GM21786 (cell line): Measurements from ENCODE around the gene ELAVL2.

Source experiments
- ATAC-seq: cut with Tn5 transposase; IDR thresholded peaks from one replicate; pipeline ENCODE4 v1.9.1; 2021; ENCODE audit not compliant: unreplicated experiment

The ELAVL2 gene

DNA sequence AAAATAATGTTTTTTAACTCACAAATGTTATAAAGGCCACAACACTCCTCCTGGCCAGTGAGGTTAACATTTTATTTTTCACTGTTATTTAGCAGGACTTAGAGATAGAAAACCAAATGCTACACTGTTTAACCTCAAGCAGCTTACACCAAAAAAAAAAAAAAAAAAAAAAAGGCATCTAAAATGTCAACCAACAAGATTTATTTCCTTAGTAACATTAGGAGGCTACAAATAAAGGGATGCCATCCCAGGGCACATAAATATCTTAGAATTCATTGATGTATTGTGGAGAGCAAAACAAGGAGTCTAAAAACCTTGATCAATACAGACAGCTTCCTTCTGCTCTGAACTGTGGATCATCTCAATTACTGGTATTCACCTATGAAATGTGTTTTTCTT is 53.7 kb downstream of the ELAVL2 start:
- no peak for ATAC-seq

DNA sequence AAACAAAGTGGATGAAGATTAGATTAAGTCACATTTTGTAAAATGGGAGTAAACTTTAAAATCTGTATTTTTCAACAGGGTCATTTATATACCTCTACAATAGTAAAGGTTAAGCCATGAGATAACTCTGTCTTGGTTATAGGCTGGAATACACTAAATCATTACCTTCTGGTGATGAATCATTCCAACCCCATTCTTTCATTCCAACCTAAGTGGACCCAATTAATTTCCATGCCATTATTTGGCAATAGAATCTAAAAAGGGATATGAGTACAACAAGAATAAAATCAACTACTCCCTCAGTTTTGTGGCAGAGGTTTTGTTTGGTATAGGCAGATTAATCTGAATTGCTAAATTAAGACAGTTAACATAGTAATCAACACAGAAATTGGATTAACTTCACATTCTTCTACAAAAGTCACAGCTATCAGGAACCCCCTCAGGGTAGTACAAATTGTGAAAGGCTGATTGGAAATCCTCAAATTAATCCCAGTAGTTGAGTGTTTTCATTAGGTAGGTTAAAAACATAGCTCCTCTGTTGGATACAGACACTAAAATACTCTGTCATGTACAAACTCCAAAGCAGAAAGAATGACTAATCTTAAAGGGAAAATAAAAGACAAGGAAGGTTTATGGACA is 54.2 kb downstream of the ELAVL2 start:
- no peak for ATAC-seq

DNA sequence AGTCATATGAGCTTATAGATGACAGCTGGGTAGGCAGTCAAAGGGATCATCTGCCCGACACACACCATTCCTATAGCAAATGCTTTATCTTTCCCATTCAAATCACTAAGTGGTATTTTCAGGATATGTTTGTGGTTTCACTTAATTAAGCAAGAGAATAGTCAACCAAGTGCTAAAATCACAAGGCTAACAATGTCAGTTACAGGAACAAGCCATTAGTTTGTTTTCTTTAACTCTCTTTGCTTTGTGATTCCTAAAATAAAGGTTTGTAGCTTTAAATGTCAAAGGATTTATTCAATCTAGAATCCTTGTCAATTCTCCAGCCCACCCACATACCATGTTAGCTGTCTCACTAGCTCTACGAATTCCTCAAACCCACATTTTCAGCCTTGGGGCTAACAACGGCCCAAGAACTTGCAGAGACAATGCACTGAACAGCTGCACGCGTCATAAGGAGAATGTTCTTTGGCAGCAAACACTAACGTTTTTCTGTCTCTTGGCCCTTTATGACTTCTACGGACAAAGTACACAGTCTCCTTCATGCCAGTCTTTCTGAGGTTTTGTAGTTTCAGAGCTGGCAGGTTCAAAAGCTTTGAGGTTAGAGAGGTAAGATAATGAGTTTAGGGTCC is 56.6 kb downstream of the ELAVL2 start:
- ATAC-seq: no peak

DNA sequence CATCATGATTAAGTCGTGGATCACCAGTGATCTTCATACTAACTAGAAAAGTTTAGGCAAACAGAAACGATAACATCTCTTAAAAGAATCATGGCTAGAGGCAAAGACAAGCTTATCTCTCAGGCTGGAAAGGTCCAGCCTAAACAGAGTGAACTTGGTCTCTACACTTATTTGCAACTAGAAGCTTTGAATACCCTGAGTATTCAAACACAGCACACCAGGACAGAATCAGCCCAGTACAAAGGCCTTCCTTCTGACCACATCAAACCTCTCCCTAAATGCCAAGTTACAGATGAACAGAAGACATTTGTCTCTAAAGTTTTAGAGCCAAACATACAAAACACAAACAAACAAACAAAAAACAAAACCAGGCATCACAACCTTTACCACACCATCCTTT is 57.2 kb downstream of the ELAVL2 start:
- no peak for ATAC-seq

DNA sequence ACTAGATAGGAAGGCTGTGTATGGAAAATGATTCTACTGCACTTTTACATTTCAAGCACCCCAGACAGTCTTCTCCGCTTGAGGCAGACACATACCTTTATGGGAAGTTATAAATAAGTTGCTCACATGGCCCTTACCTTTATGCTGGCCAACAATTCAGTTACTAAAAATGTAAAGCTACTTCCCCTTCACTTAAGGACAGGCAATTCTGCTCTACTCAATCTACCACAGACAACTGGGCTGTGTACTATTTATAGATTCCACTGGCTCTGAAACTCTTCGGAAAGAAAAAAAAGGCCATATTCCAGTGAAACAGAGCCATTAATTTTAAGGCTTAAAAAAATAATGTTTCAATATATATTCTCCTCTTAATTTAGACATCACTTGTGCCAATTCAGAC is 59.4 kb downstream of the ELAVL2 start:
- ATAC-seq: no peak

DNA sequence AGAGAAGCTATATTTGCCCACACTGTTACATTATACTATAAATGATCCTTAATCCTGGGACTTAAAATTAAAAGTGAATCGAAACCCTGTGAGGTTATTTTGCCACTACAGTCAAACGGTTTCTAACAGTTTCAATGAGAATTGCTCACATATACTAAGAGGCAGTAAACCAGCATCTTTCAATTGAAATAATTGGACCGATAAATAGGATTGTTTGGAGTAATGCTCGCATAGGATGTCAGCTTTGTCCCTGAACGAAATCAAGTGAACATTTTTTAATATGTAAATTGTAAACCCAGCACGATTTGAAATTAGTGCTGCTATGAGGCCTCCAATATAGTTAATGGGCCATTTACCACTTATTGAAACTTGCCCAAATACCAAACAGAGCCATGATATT is 60.5 kb downstream of the ELAVL2 start:
- ATAC-seq: no peak

DNA sequence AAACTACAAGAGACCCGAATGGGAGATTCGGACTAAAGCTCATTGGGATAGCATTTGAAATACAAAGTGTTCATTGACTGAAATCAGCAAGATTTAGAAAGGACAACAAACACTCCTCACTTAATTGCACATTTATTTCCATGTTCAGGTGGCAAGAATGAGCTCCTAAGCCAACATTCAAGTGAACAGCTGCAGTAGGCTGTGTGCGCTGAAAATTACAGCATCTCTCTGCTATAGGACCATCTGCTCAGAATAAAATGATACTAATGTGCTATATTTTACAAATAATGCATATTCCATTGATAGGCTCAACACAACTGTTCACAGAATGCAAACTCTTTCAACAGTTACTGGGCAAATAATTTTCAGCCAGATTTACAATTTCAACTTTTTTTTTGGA is 61.8 kb downstream of the ELAVL2 start:
- ATAC-seq: no peak

DNA sequence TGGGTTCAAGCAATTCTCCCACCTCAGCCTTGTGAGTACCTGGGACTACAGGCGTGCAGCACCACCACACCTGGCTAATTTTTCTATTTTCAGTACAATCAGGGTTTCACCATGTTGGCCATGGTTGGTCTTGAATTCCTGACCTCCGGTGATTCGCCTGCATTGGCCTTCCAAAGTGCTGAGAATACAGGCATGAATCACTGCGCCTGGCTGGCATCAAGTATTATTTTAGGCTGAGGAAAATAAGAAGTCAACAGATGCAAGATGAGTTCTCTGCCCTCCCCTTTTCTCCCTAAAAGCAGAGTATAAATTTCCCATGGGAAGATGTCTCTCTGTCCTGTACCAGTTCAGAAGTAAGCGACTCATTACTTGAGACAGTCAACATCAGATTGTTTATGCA is 71.5 kb downstream of the ELAVL2 start:
- ATAC-seq: no peak

DNA sequence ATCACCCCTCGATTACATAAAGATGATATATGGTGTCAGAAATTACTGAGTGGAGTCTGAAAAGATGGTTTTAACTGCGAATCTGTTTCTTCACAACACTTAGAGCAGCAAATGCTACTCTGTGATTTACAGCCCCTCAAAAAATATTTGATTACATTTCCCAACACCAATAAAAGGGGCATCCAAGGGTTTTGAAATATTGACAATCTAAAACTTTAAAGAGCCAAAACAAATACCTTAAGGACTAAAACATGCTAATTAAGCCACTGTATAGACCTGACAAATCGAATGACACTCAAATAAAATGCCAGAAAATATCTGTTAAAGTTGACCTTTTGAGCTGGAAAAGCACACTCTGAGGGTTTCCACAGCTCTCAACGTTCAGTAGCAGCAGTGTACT is 73.2 kb downstream of the ELAVL2 start:
- ATAC-seq: no peak

DNA sequence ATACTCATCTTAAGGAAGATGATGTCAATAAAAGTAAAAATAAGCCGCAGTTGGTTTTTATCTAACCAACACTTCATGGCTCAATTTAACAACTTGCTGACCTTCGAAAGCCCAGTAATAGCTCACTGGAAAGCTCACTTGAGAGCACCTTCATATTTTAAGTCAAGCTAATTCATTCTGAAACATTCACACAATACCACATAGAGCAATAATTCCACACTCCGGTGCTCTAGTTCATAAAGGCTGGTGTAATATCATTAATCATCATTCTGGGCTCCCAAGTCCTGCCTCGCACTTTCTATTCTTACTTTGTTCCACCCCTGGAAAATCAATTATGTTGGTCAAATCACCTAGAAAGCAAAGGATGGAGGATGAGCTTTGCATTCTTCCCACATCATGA is 74.4 kb downstream of the ELAVL2 start:
- ATAC-seq: no peak

DNA sequence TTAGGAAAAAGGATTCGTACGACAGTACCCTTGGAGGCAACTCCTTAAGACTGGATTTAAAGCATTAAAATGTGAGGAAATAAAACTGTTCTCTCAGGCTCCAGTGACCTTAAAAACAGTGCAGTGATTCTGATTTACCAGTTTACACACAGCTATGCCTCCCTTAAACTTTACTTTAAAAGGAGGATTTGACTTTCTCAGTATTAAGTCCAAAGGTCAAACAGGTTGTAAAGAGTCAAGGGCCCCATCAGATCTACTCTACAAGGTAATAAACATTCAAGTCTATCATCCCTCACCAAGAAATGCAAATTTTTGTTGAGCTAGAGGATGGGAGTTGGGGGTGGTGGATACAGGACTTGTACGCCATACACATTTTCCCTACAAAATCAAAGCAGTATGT is 75.2 kb downstream of the ELAVL2 start:
- no peak for ATAC-seq

DNA sequence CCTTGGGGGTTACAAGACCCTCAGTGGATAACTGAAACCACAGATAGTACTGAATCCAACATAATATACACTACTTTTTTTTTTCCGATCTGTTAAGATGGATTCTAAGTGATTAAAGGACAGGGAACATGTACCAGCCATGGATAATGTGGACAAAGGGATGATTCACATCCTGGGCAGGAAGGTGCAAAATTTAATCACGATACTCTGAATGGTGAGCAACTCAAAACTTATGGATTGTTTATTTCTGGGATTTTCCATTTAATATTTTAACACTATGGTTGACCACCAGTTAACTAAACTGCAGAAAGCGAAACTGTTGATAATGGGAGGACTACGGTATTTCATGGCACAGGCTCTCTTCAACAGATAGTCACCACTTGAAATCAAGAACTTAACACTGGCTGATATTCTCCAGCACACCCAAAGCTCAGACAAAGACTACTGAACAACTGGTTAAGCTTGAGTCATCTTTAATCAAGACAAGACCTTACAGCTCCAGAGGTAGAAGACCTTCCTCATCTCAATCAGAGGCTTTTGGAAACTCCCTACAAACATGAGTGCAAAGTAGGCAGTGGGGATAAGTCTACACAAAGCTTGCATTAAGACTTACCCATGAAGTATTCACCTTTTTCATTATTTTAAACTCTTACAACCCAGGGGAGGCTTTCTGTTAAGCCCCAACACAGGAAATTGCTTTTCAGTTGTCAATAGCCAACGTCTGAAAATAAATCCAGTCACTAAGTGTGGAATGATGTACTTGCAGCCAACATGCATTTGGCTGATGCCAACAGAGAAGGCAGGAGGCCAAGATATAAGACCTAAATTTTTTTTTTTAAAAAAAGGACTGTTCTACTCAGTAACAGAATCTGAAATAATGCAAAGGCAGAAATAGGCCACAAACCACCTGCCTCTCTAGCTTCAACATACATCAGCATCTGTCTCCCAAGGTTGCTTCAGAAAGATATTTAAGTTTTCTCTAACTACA is 78.7 kb downstream of the ELAVL2 start:
- no peak for ATAC-seq

DNA sequence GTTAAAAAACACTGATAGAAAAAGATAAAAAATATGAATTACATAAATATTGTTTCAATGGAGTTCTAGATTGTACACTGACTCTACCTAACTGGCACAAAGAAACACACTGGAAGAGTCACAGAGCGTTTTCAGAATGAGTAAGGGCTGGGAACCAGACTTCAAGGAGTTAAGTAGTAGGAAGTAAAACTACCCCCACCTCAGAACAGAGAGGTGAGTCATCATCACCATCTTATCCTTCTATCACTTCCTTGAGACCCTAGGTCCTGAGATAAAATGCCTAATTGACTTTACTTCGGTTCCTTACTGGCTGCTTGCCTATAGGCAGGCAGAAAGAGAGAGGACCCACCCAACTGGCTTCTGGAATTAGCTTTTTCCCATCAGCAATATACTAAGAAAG is 79.7 kb downstream of the ELAVL2 start:
- no peak for ATAC-seq

DNA sequence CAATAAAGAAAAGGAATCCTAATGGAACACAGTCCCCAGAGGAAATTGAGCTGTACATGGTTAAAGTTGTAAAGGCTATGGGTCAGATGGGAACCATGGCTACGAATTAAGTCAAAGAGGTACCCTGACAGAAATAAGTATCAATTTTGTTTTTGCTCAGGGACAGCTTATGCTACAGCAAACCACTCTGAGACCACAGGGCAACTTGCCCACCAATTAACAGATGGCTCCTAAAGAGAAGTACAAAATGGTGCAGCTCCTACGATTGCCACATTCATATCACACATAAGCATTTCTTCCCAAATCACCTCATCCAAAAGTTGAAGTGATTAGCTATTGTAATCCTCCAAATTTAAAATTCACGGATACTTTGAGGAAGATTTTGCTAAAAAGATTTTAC is 83.0 kb downstream of the ELAVL2 start:
- no peak for ATAC-seq

DNA sequence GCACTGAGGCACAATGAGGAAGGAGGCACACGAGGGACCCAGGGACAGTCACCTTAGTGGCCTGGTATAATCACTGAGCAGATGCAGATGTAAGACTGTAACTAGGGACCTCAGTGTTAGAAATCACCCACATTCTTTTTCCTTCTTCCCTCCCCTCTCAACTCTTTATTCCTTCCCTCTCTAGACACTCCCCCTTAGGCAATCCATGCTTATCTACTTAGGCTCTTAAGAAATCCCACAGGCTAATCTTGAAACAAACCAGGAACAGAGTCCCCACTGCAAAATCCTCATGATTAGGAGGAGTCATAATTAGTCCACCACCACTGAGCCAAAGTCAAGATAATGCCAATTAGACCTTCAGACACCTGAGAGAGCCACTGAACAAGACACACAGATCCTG is 84.7 kb downstream of the ELAVL2 start:
- no peak for ATAC-seq

DNA sequence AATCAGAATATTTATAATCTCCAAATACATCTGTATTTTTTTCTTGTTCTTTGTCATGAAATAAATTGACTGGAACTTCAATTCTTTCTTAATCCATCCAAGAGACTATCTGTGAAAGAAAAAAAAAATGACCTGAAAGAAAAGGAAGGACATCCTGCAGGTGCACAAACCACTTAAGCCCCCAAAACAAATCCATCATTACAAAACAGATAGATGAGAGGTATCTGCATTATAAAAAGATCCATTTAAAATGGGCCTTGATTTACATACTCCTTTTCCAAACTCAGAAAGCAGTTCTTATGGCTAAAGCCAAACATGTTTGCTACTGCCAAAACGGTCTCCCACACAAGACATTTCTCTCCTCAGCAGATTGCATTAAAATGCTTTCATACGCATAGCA is 85.5 kb downstream of the ELAVL2 start:
- ATAC-seq: no peak

DNA sequence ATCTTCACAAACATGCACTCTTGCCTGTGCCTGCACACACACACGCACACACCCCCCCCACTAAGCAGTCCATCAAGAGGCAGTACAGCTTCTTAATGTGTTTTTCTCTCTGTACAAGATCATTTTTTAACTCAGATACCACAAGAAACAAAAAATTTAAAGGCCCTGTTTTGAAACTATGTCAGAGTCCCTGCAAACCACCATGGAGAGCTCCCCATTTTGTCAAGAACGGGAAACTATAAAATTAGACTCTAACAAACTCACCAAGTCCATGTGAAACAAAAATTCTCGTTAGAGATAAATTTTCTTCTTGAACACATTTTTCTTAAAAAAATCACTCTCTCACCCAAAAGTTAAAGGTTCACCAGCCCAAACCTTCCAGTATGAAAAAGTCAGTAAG is 86.3 kb downstream of the ELAVL2 start:
- no peak for ATAC-seq

DNA sequence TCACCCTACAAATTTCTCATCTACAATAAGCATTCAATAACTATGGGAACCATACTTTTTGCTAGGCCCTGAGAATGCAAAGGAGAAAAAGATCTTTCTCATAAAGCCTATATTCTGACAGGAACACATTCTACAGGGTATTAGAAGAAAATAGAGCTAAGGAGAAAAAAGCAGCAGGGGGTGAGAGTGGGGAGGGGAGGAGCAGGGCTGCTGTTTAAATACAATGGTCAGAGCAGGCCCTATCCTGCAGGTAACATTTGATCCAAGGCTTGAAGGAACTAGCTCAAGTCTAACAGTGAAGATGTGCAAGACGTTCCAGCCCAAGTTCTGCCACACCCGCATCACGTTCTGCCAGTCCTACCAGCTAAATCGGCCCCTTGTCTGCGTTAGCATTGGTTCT is 89.7 kb downstream of the ELAVL2 start:
- ATAC-seq: no peak

DNA sequence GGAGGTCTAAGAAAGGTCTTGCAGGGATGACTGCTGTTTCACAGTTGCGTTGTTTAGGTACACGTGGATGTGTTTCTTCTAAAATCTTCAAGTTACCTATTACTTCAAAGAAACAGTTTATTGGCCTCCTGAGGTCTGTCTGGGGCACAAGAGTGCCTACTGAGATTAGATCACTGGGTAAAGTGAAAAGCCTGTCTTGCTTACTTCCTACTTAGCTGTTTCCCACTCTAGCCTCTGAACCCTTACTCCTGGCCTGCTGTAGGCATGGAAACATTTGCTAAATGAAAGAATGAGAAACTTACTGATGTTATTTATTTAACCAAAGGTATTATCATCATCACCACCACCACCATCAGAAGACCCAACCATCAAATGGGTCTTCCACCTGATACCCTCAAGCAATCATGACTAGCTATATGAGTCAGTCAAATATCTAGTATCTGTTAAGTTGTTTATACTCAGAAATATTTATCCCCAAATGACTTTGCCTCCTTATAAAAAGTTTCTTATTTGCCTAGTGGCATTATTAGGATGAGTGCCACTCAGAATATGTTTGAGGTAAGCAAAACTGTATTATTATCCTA is 92.5 kb downstream of the ELAVL2 start:
- no peak for ATAC-seq

DNA sequence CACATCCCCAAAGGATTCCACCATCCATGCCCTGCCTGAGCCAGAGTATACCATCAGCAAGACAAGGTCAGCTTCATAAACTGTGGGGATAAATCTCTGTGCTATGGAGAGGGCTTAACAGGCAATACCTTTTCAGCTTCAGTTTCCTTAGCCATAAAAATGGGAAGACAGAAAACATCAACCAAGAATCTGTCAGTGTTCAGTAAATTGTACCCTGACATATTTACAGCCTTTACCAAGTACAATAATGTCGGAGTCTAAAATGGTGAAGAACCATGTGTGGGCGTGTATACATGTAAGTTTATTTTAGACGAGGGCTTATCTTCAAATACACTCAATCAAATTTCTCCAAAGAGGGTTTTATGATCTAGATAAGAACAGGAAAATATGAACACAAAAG is 94.7 kb downstream of the ELAVL2 start:
- ATAC-seq: no peak

DNA sequence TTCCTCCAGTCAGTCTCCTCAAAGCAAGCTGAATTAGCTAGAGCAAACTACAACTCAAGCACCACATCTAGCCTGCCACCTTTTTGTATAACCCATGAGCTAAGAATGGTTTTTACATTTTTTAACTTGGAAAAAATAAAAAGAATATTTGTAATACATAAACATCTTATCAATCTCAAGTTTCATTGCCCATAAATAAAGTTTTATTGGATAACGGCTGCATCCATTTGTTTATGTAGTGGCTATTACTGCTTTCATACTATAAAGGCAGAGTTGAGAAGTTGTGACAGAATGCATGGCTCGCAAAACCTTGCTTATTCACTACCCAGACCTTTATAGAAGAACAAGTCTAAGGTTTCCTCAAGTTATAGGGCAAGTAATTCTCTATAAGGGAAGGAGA is 95.7 kb downstream of the ELAVL2 start:
- ATAC-seq: no peak

DNA sequence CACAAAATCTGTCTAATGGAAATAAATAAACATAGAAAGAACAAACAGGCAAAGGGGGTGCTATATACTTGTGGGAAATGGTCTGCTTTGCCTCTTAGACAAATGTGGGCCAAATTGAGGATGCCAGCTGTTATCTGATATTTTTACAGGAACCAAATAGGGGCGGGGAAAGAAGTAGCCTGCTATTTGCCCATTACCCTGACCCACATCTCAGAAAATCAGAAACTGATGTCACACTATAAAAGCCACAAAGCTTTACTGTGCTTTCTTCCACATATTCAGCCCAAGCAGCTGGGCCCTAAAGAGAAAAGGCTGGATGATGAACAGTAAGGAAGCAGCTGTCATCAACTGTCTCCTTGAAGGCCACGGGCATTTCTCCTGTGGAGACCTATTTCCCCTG is 97.3 kb downstream of the ELAVL2 start:
- ATAC-seq: no peak
